GM12872 (cell line): ENCODE measurements around the gene ACOX3.

Experiments used
- CTCF ChIP-seq: IDR thresholded peaks from 3 replicates; pipeline ENCODE4 v1.5.1; 2011; ENCODE audit warnings: low read depth, mild to moderate bottlenecking, low read length, moderate library complexity; ENCODE audit not compliant: insufficient read depth

ACOX3 gene

GRCh38 chr4:8355864-8356565 is 84.5 kb downstream of the ACOX3 start:
- TF ChIP-seq CTCF, result no peak

GRCh38 chr4:8355306-8355705 is 85.2 kb downstream of the ACOX3 start:
- TF ChIP-seq CTCF, result no peak

GRCh38 chr4:8353912-8354453 is 86.5 kb downstream of the ACOX3 start:
- no peak for TF ChIP-seq CTCF

GRCh38 chr4:8353158-8353669 is 87.3 kb downstream of the ACOX3 start:
- TF ChIP-seq CTCF, result no peak

GRCh38 chr4:8352368-8353157 is 88.0 kb downstream of the ACOX3 start:
- no peak for TF ChIP-seq CTCF

GRCh38 chr4:8351931-8352367 is 88.6 kb downstream of the ACOX3 start:
- no peak for TF ChIP-seq CTCF

- no peak for TF ChIP-seq CTCF
Measured at GRCh38 chr4:8350841-8351461, 89.6 kb downstream of the ACOX3 start.
